ENCODE measurements around the gene MIAT.
A peak's percentile ranks its signal among the peaks of the same experiment; 100 is the strongest.
"Not testable (repeated sequence)": the region's sequence is repeated elsewhere in the genome, so short reads cannot be mapped to it uniquely, and the experiment has no call there.

MIAT gene

DNA sequence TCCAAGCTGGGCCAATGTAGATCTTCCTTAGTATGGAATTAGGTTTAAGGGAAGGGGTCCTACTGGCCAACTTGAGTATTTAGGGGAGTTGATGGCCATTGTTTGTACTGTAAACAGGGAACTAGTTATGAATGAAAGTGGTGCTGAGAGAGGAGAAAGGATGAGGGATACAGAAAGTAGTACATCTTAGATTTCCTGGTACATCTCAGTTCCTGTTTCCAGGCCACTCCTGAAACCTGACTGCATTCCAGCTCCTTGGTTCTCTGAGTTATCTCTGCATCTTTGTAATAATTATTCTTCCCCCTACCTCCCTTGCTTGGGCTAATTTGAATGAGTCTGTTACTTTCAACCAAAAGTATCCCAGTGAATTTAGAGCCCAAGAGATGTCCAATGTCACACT, 30.1 kb downstream of the MIAT start:
- in situ Hi-C loops (cut with MboI; ENCODE audit: low pct_unique_long_range_greater_than_20kb, low sequenced_read_pairs): no loop called here
- DNase-seq: no peak

DNA sequence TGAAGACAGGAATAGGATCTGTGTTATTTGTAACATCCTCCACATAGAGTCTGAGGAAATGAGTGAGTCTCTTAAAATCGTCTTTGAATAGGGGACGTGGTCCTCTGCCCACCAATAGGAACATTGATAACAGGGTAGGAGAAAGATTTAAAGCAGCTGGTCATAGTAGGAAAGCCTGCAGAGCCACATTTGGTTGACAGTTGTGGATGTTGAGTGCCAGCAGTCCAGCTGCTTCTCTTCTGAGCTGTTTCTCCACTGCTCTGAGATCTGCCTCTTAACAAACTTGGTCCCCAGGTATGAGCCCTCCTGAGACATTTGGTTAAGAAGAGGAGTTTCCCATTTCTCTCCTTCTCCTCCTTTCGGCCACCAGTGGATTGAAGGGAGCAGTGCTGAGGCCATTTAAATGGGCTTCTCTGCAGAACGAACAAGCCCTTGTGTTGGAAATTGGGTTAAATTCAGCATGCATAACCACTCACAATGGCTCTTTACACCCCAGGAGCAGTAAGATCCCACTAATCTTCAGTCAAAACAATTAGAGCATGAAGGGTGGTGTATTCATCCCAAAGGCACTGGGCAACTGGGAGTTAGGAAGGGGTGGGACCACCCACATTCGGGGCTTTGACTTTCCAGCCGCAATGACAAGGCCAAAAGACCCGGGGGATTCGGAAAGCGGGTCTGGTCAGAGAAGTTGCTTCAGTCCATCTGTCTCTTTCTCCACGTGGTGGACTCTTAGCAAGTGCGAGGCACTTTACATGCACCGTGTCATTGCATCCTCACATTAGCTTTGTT, 32.3 kb downstream of the MIAT start:
- DNase-seq: no peak
- in situ Hi-C loops (cut with MboI; ENCODE audit: low pct_unique_long_range_greater_than_20kb, low sequenced_read_pairs): no loop called here

DNA sequence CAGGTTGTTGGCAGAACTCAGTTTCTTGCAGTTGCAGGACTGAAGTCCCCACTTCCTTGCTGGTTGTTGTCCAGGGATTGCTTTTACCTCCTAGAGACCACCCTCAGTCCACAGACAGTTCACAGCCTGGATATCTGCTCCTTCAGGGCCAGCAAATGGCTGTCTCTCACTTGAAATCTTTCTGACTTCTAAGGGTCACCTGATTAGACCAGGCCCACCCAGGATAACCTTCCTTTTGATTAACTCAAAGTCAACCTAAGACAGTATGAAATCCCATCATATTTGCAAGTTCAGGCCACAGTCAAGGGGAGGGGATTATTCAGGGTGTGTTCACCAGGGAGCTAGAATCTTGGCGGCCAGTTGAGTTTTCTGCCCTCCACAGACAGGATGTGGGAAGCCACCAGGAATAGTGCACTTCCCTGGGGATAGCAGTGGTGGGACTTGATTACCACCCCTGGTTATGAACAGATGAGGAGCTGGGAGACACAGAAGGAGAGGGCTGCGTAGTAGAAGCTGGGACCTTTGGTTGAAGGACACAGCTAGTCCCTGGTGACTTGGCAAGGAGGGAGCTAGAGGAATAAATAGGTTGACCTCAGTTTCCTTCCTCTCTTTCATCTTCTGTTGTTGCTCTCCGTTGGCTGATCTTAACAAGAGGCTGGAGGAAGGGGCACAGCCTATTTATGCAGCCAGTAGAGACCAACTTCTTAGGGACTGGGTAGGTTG, 33.4 kb downstream of the MIAT start:
- DNase-seq: no peak
- in situ Hi-C loops (cut with MboI; ENCODE audit: low pct_unique_long_range_greater_than_20kb, low sequenced_read_pairs): no loop called here

DNA sequence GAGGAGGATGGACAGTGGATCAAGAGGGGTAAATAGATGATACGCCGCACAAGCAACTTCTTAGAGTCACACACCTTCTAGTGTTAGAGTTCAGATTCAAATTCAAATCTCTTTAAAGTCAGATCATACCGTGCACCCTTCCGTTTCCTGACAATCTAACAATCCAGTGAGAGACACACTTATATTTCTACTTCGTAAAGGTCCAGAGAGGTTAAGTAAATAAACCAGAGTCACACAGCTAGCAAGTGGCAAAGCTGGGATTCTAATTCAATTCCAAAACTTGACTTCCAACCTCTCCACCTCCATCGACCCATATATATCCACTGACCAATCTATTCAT, 34.0 kb downstream of the MIAT start:
- in situ Hi-C loops (cut with MboI; ENCODE audit: low pct_unique_long_range_greater_than_20kb, low sequenced_read_pairs): no loop called here
- DNase-seq: no peak

DNA sequence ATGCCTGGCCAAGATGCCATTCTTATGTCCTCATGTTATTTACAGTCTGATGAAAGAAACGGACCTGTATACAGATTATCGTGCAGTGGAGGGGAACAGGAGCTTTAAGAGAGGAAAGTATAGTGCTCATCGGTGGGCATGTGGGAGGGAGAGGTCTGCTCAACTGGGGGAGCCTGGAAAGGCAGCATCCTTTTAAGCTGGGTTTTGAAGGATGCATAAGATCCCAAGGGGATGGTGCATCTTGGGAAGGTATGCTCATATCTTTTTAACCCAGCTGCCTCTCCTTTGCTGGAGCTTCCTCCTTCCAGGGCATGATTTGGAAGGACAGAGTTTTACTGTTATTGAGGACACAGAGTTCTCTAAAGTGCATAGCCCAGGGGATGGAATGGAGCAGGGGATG, 34.8 kb downstream of the MIAT start:
- DNase-seq: no peak
- in situ Hi-C loops (cut with MboI; ENCODE audit: low pct_unique_long_range_greater_than_20kb, low sequenced_read_pairs): no loop called here

DNA sequence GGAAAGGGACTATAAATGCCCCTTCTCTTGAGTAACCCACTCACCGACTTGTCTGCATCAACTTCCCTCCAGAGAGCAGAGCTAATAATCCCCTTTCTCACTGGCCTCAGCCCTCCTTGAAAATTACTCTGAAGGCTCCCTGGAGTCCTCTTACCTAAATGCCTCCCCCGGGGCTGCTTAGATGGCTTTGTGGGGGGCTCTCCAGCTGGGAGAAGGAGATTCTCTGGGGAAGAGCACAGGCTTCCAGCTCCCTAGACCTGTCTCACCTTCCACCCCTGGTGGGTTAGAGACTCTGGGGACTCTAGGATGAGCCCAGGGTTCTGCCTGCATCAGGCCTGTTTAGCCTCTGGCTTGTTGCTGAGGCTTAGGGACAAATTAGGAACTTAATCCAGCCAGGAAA, 39.8 kb downstream of the MIAT start:
- in situ Hi-C loops (cut with MboI; ENCODE audit: low pct_unique_long_range_greater_than_20kb, low sequenced_read_pairs): no loop called here
- DNase-seq: no peak

DNA sequence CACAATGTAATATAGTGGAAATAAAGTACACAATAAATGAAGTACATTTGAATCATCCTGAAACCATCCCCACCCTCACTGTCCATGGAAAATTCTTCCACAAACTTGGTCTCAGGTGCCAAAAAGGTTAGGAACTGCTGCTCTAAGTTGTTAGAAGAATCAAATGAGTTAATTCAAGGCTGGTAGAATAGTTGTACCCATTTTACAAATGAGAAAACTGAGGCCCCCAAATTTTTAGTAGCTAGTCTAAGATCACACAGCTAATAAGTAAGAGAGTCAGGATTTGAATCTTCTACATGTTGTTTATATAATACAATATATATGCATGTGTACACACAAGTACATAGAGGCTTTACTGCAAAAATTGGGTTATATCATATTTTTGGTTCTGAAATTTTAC, 43.1 kb downstream of the MIAT start:
- DNase-seq: no peak
- in situ Hi-C loops (cut with MboI; ENCODE audit: low pct_unique_long_range_greater_than_20kb, low sequenced_read_pairs): no loop called here

DNA sequence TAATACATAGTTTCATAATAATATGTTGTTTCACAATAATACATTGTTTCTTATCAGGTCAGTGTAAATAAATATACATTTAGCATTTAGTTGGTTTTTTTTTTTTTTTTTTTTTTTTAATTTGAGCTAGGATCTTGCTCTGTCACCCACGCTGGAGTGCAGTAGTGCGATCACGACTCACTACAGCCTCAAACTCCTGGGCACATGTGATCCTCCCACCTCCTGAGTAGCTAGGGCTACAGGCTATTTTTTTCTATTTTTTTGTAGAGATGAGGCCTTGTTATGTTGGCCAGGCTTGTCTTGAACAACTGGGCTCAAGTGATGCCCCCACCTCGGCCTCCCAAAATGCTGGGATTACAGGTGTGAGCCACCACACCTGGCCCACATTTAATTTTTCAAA, 43.5 kb downstream of the MIAT start:
- in situ Hi-C loops (cut with MboI; ENCODE audit: low pct_unique_long_range_greater_than_20kb, low sequenced_read_pairs): no loop called here
- DNase-seq: no peak

DNA sequence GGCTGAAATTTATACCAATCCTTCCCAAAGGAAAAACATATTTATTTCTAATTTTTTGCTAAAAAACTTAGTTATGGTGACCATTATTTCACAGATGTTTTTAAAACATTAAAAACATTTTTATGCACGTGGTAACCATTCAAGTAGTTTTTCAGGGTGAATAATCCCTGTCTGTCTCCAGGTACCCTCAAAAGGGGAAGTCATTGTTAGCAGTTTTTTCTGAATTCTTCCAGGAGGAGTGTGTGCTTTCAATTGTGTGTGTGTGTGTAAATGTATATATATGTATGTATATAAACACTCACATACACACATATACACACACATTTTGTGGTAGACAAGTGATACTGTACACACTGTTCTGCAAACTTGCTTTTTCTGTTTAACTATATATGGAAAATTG, 43.9 kb downstream of the MIAT start:
- peak; percentile 24 for DNase-seq
- in situ Hi-C loops (cut with MboI; ENCODE audit: low pct_unique_long_range_greater_than_20kb, low sequenced_read_pairs): no loop called here

DNA sequence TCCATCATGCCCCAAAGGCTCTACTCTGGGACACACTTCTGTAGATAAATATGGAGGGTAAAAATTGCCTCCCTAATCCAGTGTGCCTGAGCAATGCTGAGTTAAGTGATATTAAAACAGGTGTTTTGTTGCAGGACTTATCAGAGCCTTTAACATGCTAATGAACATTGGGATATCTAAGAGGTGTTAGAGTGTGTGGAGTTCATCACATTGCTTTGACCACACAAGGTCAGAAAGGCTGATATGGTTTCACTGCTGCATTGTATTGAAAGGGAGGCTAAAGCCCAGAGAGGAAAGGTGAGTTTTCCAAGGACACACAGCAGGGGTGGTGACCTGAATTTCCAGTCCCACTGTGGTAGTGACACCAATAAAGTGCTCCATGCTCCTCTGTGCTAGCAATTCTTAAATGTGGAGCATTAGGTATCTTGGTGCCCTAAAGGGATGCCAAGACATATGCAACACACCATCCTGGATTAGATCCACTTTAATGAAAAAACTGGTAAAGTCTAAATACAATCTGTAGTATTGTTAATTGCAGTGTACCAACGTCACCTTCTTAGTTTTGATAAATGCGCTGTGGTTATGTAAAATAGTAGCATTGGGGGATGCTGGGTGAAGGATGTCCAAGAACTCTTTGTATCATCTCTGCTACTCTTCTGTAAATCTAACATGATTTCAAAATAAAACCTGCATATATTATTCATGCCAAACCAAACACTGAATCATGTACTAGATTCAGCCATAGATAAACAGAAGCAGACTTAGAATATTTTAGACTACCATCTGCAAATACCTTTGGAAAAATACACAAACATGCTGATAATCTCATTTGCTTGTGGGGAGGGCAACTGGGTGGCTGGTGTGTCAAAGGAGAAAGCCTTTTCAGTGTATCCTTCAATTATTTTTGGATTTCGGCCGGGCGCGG, 45.8 kb downstream of the MIAT start:
- in situ Hi-C loops (cut with MboI; ENCODE audit: low pct_unique_long_range_greater_than_20kb, low sequenced_read_pairs): no loop called here
- no peak for DNase-seq

DNA sequence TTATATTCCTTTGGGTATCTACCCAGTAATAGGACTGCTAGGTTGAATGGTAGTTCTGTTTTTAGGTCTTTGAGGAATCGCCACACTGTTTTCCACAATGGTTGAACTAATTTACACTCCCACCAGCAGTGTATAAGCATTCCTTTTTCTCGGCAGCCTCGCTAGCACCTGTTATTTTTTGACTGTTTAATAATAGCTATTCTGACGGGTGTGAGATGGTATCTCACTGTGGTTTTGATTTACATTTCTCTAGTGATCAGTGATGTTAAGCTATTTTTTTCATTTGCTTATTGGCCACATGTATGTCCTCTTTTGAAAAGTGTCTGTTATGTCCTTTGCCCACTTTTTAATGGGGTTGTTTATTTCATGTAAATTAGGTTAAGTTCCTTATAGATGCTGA, 48.0 kb downstream of the MIAT start:
- in situ Hi-C loops (cut with MboI; ENCODE audit: low pct_unique_long_range_greater_than_20kb, low sequenced_read_pairs); DNase-seq: not testable (repeated sequence)

DNA sequence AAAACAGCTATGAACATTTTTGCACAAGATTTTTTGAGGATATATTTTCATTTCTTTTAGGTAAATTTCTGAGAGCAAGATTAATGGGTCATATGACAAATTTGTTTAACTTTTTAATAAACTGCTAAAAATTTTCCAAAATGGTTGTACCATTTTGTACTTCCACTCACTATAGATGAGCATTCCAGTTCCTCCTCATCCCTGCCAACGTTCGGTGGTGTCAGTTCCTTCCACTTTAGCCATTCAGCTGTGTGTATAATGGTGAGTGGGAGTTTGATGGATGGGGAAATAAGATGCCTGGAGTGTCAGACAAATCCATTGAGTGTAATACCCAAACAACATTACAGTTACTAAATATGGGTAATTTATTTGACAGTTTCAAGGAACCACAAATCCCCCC, 49.7 kb downstream of the MIAT start:
- in situ Hi-C loops (cut with MboI; ENCODE audit: low pct_unique_long_range_greater_than_20kb, low sequenced_read_pairs): no loop called here
- peak; percentile 7 for DNase-seq

DNA sequence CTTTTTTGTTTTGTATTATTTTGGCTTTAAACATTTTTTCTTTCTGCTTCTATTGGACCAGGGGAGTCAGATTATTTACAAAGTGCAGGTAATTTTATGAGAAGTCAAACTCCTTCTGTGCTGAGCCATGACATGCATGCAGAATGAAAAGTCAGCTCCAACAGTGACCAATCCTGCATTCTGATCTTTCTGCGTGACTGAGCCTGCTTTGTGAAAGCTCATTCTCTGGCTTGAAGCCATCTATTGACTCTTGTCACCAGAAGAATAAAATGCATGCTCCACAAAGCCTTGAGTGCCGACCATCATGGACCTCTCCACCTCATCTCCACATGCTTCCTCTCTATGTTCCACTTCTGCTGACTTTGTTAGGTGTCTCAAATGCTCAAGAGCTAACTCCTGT, 50.2 kb downstream of the MIAT start:
- in situ Hi-C loops (cut with MboI; ENCODE audit: low pct_unique_long_range_greater_than_20kb, low sequenced_read_pairs): no loop called here
- no peak for DNase-seq

DNA sequence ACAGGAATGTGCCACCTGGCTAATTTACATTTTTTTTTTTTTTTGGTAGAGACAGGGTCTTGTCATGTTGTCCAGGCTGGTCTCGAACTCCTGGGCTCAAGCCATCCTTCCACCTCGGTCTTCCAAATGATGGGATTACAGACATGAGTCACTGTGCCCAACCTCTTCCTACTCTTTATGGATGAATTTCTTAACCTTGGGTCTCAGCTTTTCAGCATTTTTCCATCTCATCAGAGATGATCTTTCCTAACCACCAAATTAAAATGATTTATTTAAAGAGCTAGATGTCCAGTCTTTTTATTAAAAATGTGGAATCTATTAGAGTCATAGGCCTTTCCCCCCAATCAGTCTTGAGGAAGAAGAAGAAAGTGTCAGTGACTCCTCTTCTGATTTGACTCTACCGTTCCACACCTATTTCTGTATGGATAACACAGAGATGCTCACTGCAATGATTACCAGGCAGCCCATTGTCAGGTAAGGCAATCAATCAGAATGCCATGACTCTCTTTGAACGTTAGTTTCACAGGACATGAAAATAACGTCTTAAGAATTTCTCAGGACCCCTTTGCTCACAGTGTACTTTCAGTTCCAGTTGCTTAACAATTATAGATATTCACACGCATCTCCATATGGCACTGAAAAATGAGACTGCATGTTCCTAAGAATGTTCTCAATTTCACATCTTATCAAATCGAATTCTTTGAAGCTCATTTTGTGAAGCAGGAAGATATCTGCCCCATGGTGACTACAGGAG, 51.0 kb downstream of the MIAT start:
- DNase-seq: no peak
- in situ Hi-C loops (cut with MboI; ENCODE audit: low pct_unique_long_range_greater_than_20kb, low sequenced_read_pairs): no loop called here

DNA sequence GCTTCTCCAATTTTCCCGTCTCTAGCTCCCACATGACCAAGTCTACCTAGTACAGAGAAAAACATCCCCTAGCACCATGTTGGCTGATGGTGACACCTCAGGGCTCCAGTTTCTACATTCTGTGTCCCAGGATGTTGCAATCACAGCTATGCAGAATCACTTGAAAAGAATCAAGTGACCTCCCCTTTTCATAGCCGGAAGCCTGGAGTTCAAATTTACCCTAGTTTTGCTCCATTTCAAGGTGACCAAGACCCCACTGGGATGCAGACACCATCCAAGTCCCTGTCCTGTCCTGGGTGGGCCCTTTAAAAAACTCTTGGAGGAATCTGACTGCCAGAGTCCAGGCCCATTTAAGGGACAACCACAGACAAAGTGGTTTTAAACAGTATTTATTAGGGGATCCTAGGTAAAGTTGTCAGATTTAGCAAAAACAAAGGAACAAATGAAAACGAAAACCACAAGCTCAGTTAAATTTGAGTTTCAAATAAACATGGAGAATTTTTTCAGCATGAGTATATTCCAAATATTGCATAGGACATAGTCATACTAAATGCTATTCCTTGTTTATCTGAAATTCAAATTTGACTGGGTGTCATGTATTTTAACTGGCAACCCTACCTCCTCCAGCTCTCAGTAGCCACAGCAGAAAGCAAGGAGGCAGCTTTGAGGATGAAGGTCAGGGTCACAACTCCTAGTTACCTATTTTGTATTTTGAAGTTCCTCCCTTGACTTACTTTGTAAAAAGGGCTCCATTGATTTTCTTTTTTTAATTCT, 52.4 kb downstream of the MIAT start:
- in situ Hi-C loops (cut with MboI; ENCODE audit: low pct_unique_long_range_greater_than_20kb, low sequenced_read_pairs): no loop called here
- DNase-seq: no peak

DNA sequence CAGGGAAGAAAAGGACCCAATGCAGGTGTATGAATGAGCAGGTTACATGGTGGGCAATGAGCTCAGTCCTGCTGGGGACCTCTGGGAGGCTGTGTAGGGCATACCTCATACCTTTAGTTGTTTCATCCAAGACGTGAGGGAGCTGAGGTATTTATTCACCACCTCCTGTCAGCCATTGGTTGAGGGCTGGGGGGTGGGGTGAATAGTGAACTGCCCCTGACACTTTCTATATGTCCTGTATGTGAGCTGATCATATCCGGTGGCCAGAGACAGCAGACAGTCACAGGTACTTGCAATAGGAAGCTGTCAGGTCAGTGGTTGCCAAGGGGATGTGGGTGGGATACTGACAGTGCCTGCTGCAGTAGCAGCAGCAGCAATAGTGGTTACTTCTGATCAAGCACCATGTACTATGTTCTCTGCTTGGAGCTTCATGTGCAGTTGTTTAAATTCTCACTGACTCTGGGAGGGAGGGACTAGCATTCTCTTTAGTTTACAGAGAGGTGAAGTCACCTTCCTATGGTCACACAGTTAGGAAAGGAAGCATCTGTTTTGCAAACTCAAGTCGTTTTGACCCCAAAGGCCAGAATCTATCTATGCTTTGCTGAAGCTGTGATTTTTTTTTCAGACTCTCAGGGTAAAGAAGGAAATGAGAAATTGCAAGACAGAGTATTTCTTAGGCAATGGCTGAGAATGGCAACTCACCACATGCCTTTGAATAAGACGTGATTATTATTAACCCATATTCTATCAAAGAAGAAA, 54.0 kb downstream of the MIAT start:
- DNase-seq: no peak
- in situ Hi-C loops (cut with MboI; ENCODE audit: low pct_unique_long_range_greater_than_20kb, low sequenced_read_pairs): no loop called here

DNA sequence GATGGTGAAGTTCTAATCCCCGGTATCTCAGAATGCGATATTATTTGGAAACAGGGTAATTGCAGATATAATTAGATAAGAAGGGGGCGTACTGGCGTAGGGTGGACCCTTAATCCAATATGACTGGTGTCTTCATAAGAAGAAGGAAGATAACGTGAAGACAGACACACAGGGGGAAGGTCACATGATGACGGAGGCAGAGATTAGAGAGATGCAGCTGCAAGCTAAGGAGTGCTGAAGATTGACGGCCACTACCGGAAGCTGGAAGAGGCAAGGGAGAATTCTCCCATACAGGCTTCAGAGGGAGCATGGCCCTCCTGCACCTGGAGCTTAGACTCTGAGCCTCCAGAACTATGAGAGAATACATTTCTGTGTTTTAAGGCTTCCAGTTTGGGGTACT, 54.8 kb downstream of the MIAT start:
- in situ Hi-C loops (cut with MboI; ENCODE audit: low pct_unique_long_range_greater_than_20kb, low sequenced_read_pairs): no loop called here
- DNase-seq: no peak

DNA sequence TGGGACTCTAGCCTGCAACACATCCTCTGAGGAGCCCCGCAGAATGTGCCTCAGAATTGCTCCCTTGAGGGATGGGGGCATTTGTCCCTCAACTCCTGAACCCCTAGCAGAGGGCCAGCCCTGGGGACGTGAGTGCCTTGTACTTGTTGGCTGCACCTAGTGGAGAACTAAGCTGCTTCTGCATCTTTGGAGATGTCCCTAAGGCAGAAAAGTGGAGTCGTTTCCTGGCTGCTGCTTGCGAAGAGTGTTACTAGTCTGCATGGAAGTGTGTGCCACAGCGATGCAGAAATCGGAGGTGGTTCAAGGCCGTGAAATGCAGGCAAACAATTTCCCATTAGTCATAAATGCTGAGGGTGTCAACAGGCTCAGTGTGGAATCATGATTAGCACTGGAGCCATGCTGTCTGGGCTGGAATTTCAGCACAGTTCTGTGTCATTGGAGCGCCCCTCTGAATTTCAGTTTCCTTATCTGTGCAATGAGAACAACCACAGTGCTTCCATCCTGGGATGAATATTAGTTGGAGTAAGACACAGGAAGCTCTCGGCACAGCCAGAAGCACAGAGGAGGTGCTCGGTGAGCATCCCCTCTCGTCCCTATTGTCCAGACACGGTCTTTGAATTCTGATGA, 56.5 kb downstream of the MIAT start:
- in situ Hi-C loops (cut with MboI; ENCODE audit: low pct_unique_long_range_greater_than_20kb, low sequenced_read_pairs): no loop called here
- no peak for DNase-seq

All from KBM-7 (cell line).